Breast epithelium (tissue), 4 donors: Measurements from ENCODE around the gene SDK1. TPM values are rescaled to one million over a fixed set of nuclear protein-coding genes. Genes with fewer than 3 reads are reported as not detected.
A peak's percentile ranks its signal among the peaks of the same experiment; 100 is the strongest.

ENCODE experiments used
- DNase-seq, 2 donors: peaks; one replicate each; pipeline ENCODE4 v3.0.0-alpha.2; 2019; ENCODE audit warnings: low spot score in 2 of 2
- H3K27ac ChIP-seq, 2 donors: fragments of 200-600 bp; sonication (generic) in 1 of 2; one replicate each; pipeline ENCODE4 v1.5.1; 2016 to 2019; ENCODE audit warnings: mild to moderate bottlenecking in 1 of 2
- H3K27me3 ChIP-seq, 2 donors: fragments of 200-600 bp; sonication (generic) in 1 of 2; one replicate each; pipeline versions ENCODE4 v1.5.1 to v1.6.0; 2017 to 2019; ENCODE audit warnings: control low read depth in 1 of 2, mild to moderate bottlenecking in 1 of 2
- H3K36me3 ChIP-seq: fragments of 200-600 bp; one replicate; pipeline ENCODE4 v1.5.1; 2019
- H3K4me1 ChIP-seq, 2 donors: fragments of 200-600 bp; sonication (generic); one replicate each; pipeline ENCODE4 v1.5.1; 2016 to 2019; ENCODE audit warnings: control low read depth in 1 of 2
- H3K4me3 ChIP-seq, 3 donors: fragments of 200-600 bp; sonication (generic); 1 replicate in 2 of 3; 2 replicates in 1 of 3; pipeline ENCODE4 v1.5.1; 2016 to 2019; ENCODE audit warnings: mild to moderate bottlenecking in 3 of 3, moderate library complexity in 2 of 3
- H3K9me3 ChIP-seq, 2 donors: fragments of 200-600 bp; sonication (generic) in 1 of 2; one replicate each; pipeline ENCODE4 v1.5.1; 2016 to 2019; ENCODE audit warnings: control low read depth in 1 of 2
- POLR2A ChIP-seq: fragments of 450-650 bp; IDR thresholded peaks from one replicate; pipeline ENCODE4 v1.6.1; 2016; ENCODE audit warnings: antibody characterized with exemption, mild to moderate bottlenecking, moderate library complexity
- POLR2AphosphoS5 ChIP-seq, 3 donors: sonication (generic); formaldehyde crosslinking; IDR thresholded peaks; one replicate each; pipeline ENCODE4 v1.6.1; 2017; ENCODE audit warnings: antibody characterized with exemption in 3 of 3
- intact Hi-C: fragments of 100-400 bp; cut with DNase I; formaldehyde crosslinking; loops from one replicate; pipeline ENCODE4 v1.15.1; 2023; ENCODE audit warnings: low total_unique reads
- total RNA-seq, 3 donors: library from RNA; depleted of rRNA; stranded (reverse); fragments of >200 nt; gene quantifications; one replicate each; pipeline ENCODE4 v1.1.0, GENCODE V29; 2016
- TF ChIP-seq, protein P1 (sequence below), 3 donors: fragments of 450-650 bp; IDR thresholded peaks; one replicate each; pipeline ENCODE4 v1.5.1; 2016 to 2017; ENCODE audit warnings: antibody characterized with exemption in 3 of 3, mild to moderate bottlenecking in 3 of 3, moderate library complexity in 3 of 3

SDK1 gene
- total RNA-seq, 3 donors from 2014 or later, result 3.7 to 18.2 (median 6.6) TPM

DNA sequence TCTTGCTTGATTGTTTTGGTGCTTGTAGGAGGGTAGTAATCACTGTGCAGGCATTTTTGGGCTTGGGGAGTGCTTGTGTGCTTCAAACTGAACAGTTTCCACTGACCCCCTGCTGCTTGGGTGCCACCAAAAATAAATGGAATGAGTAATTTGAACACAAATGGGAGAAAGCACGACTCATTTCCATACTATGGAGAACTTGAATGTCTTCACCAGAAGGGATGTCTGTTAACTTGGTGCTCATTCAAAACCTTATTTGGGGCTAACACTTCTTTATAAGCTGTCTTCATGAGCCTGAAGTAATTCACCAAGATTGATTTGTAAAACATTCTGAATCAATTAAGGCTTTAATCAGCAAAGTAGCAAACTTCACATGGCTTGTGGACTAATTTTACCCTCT lies 560.3 kb downstream of the SDK1 start:
- H3K36me3 ChIP-seq, result no peaks in the 10 kb centered on the region
- DNase-seq, result no peak
- no peaks in the 10 kb centered on the region for H3K9me3 ChIP-seq
- peak overlapping the region in 1 of 2 donors; percentile 17 for H3K27ac ChIP-seq
- no peak overlapping the region for H3K4me3 ChIP-seq
- TF ChIP-seq, protein P1, sequence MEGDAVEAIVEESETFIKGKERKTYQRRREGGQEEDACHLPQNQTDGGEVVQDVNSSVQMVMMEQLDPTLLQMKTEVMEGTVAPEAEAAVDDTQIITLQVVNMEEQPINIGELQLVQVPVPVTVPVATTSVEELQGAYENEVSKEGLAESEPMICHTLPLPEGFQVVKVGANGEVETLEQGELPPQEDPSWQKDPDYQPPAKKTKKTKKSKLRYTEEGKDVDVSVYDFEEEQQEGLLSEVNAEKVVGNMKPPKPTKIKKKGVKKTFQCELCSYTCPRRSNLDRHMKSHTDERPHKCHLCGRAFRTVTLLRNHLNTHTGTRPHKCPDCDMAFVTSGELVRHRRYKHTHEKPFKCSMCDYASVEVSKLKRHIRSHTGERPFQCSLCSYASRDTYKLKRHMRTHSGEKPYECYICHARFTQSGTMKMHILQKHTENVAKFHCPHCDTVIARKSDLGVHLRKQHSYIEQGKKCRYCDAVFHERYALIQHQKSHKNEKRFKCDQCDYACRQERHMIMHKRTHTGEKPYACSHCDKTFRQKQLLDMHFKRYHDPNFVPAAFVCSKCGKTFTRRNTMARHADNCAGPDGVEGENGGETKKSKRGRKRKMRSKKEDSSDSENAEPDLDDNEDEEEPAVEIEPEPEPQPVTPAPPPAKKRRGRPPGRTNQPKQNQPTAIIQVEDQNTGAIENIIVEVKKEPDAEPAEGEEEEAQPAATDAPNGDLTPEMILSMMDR (IDR thresholded peaks at IDR 0.05), result no peak
- TF ChIP-seq POLR2AphosphoS5 (IDR thresholded peaks at IDR 0.05), result no peak
- no peak for TF ChIP-seq POLR2A
- intact Hi-C loops, result no loop called here
- no peaks in the 10 kb centered on the region for H3K27me3 ChIP-seq
- no peaks in the 10 kb centered on the region for H3K4me1 ChIP-seq

GRCh38 chr7:3861941-3862340 lies 560.9 kb downstream of the SDK1 start:
- peak in 1 of 2 donors; percentile 33 for DNase-seq
- no peak overlapping the region for H3K4me3 ChIP-seq
- intact Hi-C loops, result no loop called here

DNA sequence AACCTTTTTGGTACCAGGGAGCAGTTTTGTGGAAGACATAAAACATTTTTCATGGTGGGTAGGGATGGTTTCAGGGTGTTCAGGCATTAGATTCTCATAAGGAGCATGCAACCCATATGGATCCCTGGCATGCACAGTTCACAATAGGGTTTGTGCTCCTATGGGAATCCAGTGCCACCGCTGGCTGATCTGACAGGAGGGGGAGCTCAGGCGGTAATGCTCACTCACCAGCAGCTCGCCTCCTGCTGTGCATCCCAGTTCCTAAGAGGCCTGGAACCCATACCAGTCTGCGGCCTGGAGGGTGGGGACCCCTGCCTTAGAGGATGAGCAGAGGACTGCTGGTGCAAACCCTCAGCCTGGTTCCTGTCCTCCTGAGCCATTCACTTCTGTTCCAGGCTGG lies 561.7 kb downstream of the SDK1 start:
- no peak for DNase-seq
- no peaks in the 10 kb centered on the region for H3K27me3 ChIP-seq
- no peaks in the 10 kb centered on the region for H3K9me3 ChIP-seq
- H3K27ac ChIP-seq, result no peak overlapping the region
- H3K36me3 ChIP-seq, result no peaks in the 10 kb centered on the region
- H3K4me1 ChIP-seq, result no peaks in the 10 kb centered on the region
- intact Hi-C loops, result no loop called here
- TF ChIP-seq, protein P1 (IDR thresholded peaks at IDR 0.05), result no peak
- TF ChIP-seq POLR2A (no peak), POLR2AphosphoS5 (IDR thresholded peaks at IDR 0.05) (no peak)
- no peak overlapping the region for H3K4me3 ChIP-seq

More at GRCh38 chr7:3861941-3862340, 560.9 kb downstream of the SDK1 start:
- H3K27me3 ChIP-seq, result no peaks in the 10 kb centered on the region
- no peaks in the 10 kb centered on the region for H3K36me3 ChIP-seq
- peak in 1 of 3 donors; percentile 67 for TF ChIP-seq POLR2AphosphoS5 (IDR thresholded peaks at IDR 0.05)
- no peak for TF ChIP-seq POLR2A
- TF ChIP-seq, protein P1 (IDR thresholded peaks at IDR 0.05), result no peak
- peak overlapping the region in 1 of 2 donors; percentile 17 for H3K27ac ChIP-seq
- H3K4me1 ChIP-seq, result no peaks in the 10 kb centered on the region
- H3K9me3 ChIP-seq, result no peaks in the 10 kb centered on the region

GRCh38 chr7:3866277-3866676 lies 565.2 kb downstream of the SDK1 start:
- Histone ChIP-seq H3K9me3 (no peaks in the 10 kb centered on the region), H3K27me3 (no peaks in the 10 kb centered on the region), H3K4me3 (no peak overlapping the region), H3K27ac (peak overlapping the region in 1 of 2 donors; percentile 32), H3K36me3 (no peaks in the 10 kb centered on the region), H3K4me1 (no peaks in the 10 kb centered on the region)
- TF ChIP-seq, protein P1 (IDR thresholded peaks at IDR 0.05), result no peak
- TF ChIP-seq POLR2A (no peak), POLR2AphosphoS5 (IDR thresholded peaks at IDR 0.05) (no peak)
- intact Hi-C loops, result no loop called here
- no peak for DNase-seq

GRCh38 chr7:3867863-3868262 lies 566.8 kb downstream of the SDK1 start:
- H3K4me1 ChIP-seq, result no peaks in the 10 kb centered on the region
- DNase-seq, result no peak
- no peak overlapping the region for H3K27ac ChIP-seq

More at GRCh38 chr7:3867863-3868262, 566.8 kb downstream of the SDK1 start:
- H3K9me3 ChIP-seq, result no peaks in the 10 kb centered on the region
- no peak overlapping the region for H3K4me3 ChIP-seq
- no peaks in the 10 kb centered on the region for H3K27me3 ChIP-seq
- TF ChIP-seq POLR2AphosphoS5 (IDR thresholded peaks at IDR 0.05) (no peak), POLR2A (no peak)
- TF ChIP-seq, protein P1 (IDR thresholded peaks at IDR 0.05), result no peak
- intact Hi-C loops, result no loop called here
- H3K36me3 ChIP-seq, result no peaks in the 10 kb centered on the region
